Lower leg skin (tissue), 4 donors: Measurements from ENCODE around the gene RNPS1. TPM values are rescaled to one million over a fixed set of nuclear protein-coding genes. Genes with fewer than 3 reads are reported as not detected.

ENCODE experiments used
- DNase-seq, 2 donors: peaks; one replicate each; pipeline ENCODE4 v3.0.0-alpha.2; 2019; ENCODE audit warnings: low spot score in 2 of 2
- H3K4me3 ChIP-seq: fragments of 200-600 bp; sonication (generic); 2 replicates; pipeline ENCODE4 v1.5.1; 2017; ENCODE audit warnings: mild to moderate bottlenecking, low read depth; ENCODE audit not compliant: poor library complexity, severe bottlenecking
- POLR2A ChIP-seq, 2 donors: fragments of 450-650 bp; IDR thresholded peaks; one replicate each; pipeline ENCODE4 v1.6.1; 2016 to 2017; ENCODE audit warnings: antibody characterized with exemption in 2 of 2, mild to moderate bottlenecking in 1 of 2, moderate library complexity in 1 of 2
- WGBS, 2 donors: methylation state at CpG; one replicate each; pipeline ENCODE4 v1.1.5; 2018; 5-methylcytosine and 5-hydroxymethylcytosine counted together
- intact Hi-C: fragments of 100-400 bp; cut with DNase I; formaldehyde crosslinking; loops from one replicate; pipeline ENCODE4 v1.15.0; 2023; ENCODE audit warnings: low total_unique reads
- total RNA-seq, 4 donors: library from RNA; depleted of rRNA; stranded (reverse); fragments of >200 nt; gene quantifications; one replicate each; pipeline ENCODE4 v1.1.0, GENCODE V29; 2016
- TF ChIP-seq, protein P1 (sequence below), 3 donors: fragments of 450-650 bp; IDR thresholded peaks; one replicate each; pipeline ENCODE4 v1.5.1; 2016; ENCODE audit warnings: antibody characterized with exemption in 3 of 3, mild to moderate bottlenecking in 3 of 3, moderate library complexity in 2 of 3

Gene RNPS1
- total RNA-seq, 4 donors from 2014 or later = 127 to 132 (median 128) TPM

DNA sequence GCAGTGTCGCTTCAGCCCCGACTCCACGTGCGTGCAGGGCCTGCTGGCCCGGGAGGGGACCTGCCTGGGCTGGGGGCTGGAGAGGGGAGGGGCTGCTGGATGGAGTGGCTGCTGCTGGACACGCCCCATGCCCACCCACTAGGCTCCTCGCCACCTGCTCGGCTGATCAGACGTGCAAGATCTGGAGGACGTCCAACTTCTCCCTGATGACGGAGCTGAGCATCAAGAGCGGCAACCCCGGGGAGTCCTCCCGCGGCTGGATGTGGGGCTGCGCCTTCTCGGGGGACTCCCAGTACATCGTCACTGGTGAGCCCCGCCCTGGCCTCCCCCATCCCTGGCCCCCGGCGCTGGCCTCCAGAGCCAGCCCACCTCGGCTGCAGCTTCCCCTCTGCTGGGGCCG is 59.6 kb downstream of the RNPS1 start:
- no peak overlapping the region for H3K4me3 ChIP-seq
- no peak for DNase-seq
- TF ChIP-seq, protein P1, sequence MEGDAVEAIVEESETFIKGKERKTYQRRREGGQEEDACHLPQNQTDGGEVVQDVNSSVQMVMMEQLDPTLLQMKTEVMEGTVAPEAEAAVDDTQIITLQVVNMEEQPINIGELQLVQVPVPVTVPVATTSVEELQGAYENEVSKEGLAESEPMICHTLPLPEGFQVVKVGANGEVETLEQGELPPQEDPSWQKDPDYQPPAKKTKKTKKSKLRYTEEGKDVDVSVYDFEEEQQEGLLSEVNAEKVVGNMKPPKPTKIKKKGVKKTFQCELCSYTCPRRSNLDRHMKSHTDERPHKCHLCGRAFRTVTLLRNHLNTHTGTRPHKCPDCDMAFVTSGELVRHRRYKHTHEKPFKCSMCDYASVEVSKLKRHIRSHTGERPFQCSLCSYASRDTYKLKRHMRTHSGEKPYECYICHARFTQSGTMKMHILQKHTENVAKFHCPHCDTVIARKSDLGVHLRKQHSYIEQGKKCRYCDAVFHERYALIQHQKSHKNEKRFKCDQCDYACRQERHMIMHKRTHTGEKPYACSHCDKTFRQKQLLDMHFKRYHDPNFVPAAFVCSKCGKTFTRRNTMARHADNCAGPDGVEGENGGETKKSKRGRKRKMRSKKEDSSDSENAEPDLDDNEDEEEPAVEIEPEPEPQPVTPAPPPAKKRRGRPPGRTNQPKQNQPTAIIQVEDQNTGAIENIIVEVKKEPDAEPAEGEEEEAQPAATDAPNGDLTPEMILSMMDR (IDR thresholded peaks at IDR 0.05) = no peak
- TF ChIP-seq POLR2A (IDR thresholded peaks at IDR 0.05) = no peak
- 75 to 83% methylated on average over 17 to 21 of the region's 23 CpGs for WGBS, 2 donors
- intact Hi-C loops = no loop called here

DNA sequence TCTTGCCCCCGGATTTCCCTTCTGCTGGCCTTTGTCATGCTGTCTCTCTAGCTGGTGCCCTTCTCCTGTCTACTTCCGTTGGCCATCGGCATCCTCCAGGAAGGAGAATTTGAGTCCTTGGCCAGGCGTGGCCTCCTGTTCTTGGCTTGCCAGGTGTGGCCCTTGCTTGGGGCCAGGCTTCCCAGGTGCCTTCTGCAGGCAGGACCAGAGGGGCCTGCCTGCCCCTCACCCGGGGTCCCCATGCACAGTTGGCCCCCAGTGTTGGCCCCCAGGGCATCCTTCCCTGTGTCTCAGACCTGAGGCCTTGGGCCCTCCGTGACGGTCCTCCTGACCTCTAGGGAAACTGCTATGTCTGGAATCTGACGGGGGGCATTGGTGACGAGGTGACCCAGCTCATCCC is 60.1 kb downstream of the RNPS1 start:
- no peak overlapping the region for H3K4me3 ChIP-seq
- WGBS, 2 donors = 91 to 97% methylated on average over 9 of the region's 9 CpGs
- no peak for DNase-seq
- no peak for TF ChIP-seq POLR2A (IDR thresholded peaks at IDR 0.05)
- TF ChIP-seq, protein P1 (IDR thresholded peaks at IDR 0.05) = no peak
- intact Hi-C loops = no loop called here

- TF ChIP-seq POLR2A (IDR thresholded peaks at IDR 0.05) = no peak
- TF ChIP-seq, protein P1 (IDR thresholded peaks at IDR 0.05) = no peak
- WGBS, 2 donors = 87 to 91% methylated on average over 8 to 16 of the region's 23 CpGs
- intact Hi-C loops = no loop called here
- no peak overlapping the region for H3K4me3 ChIP-seq
- no peak for DNase-seq
Measured at GRCh38 chr16:2206780-2207433, 61.0 kb downstream of the RNPS1 start.

DNA sequence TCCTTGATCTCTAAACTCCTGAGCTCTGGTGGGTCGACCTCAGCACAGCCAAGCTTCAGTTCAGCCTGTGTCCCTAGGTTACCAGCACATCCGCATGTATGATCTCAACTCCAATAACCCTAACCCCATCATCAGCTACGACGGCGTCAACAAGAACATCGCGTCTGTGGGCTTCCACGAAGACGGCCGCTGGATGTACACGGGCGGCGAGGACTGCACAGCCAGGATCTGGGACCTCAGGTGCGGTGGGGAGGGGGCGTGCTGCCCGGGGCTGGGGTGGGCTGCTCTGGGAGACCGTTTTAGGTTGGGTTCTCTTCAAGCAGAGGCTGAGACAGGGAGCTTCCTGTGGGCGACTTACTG is 61.5 kb downstream of the RNPS1 start:
- whole genome bisulfite sequencing, 2 donors = 80 to 85% methylated on average over 18 of the region's 18 CpGs
- intact Hi-C loops = no loop called here
- DNase-seq = no peak
- TF ChIP-seq POLR2A (IDR thresholded peaks at IDR 0.05) = no peak
- TF ChIP-seq, protein P1 (IDR thresholded peaks at IDR 0.05) = no peak
- H3K4me3 ChIP-seq = no peak overlapping the region

DNA sequence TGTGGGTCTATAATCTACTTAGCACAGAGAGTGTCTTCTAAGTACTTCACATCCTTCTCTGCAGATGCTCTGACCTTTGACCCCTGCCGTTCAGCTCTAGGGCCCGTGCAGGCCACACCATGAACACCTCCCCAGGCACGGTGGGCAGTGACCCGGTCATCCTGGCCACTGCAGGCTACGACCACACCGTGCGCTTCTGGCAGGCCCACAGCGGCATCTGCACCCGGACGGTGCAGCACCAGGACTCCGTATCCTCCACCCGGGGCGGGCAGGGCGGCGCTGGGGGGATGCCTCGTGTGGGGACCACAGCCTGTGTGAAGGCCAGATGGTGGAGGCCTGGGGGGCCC is 62.0 kb downstream of the RNPS1 start:
- TF ChIP-seq, protein P1 (IDR thresholded peaks at IDR 0.05) = no peak
- TF ChIP-seq POLR2A (IDR thresholded peaks at IDR 0.05) = no peak
- WGBS, 2 donors = 4 to 10% methylated on average over 12 to 16 of the region's 16 CpGs

More for the DNA sequence above, 62.0 kb downstream of the RNPS1 start:
- H3K4me3 ChIP-seq = peak overlapping the region; percentile 49
- intact Hi-C loops = no loop called here
- no peak for DNase-seq
